Neutrophil (primary cell): Measurements from ENCODE around the gene ZNF587B.
"Not testable (repeated sequence)": the region's sequence is repeated elsewhere in the genome, so short reads cannot be mapped to it uniquely, and the experiment has no call there.

Source experiments
- H3K27ac ChIP-seq: fragments of 200-600 bp; sonication (generic); 2 replicates; pipeline ENCODE4 v1.5.1; 2016; ENCODE audit warnings: mild to moderate bottlenecking, moderate library complexity
- H3K27me3 ChIP-seq: fragments of 200-600 bp; sonication (generic); 2 replicates; pipeline ENCODE4 v1.6.0; 2016; ENCODE audit warnings: mild to moderate bottlenecking
- H3K36me3 ChIP-seq: fragments of 200-600 bp; sonication (generic); 2 replicates; pipeline ENCODE4 v1.5.1; 2017
- H3K4me1 ChIP-seq, 2 experiments: fragments of 200-600 bp in 1 of 2; sonication (generic) in 1 of 2; 1 replicate in 1 of 2; 2 replicates in 1 of 2; pipeline versions ENCODE4 v1.5.1 to v1.6.1; 2013 to 2016; ENCODE audit warnings: low read depth in 1 of 2, low read length in 1 of 2, mild to moderate bottlenecking in 1 of 2, moderate library complexity in 1 of 2; ENCODE audit not compliant: control insufficient read depth in 1 of 2, insufficient read depth in 1 of 2
- H3K4me3 ChIP-seq, 2 experiments: fragments of 200-600 bp in 1 of 2; sonication (generic) in 1 of 2; 1 replicate in 1 of 2; 2 replicates in 1 of 2; pipeline ENCODE4 v1.5.1; 2013 to 2016; ENCODE audit warnings: low read depth in 1 of 2, low read length in 1 of 2, mild to moderate bottlenecking in 1 of 2, moderate library complexity in 1 of 2
- H3K9me3 ChIP-seq: fragments of 200-600 bp; sonication (generic); 2 replicates; pipeline ENCODE4 v1.5.1; 2016
- CTCF ChIP-seq: fragments of 200-600 bp; sonication (generic); IDR thresholded peaks from 2 replicates; pipeline ENCODE4 v1.5.1; 2016; ENCODE audit warnings: antibody characterized with exemption

The ZNF587B gene

GRCh38 chr19:57830071-57830602 is at the start of gene ZNF587B:
TSS of gene ZNF587B (plus strand) at chr19:57830299. CDS start at chr19:57830529, 230 bp downstream.
- peak; percentile 52 for TF ChIP-seq CTCF
- no peaks in the 10 kb centered on the region for H3K4me1 ChIP-seq
- no peak within 1 kb of the TSS for H3K4me3 ChIP-seq
- H3K36me3 ChIP-seq = no peaks in the 10 kb centered on the region
- H3K27me3 ChIP-seq = no peaks in the 10 kb centered on the region
- H3K9me3 ChIP-seq = no peaks in the 10 kb centered on the region
- H3K27ac ChIP-seq = peak within 1 kb of the TSS; percentile 3

- Histone ChIP-seq H3K4me1 (no peaks in the 10 kb centered on the region), H3K27me3 (no peaks in the 10 kb centered on the region), H3K27ac (no peak overlapping the region), H3K4me3 (no peak overlapping the region), H3K9me3 (no peaks in the 10 kb centered on the region), H3K36me3 (peaks cover 16% of the 10 kb centered on the region)
- no peak for TF ChIP-seq CTCF
These were observed 43.8 kb upstream of the ZNF587B start for GRCh38 chr19:57786286-57786685.

GRCh38 chr19:57786906-57787305 is 43.2 kb upstream of the ZNF587B start:
- no peak overlapping the region for H3K4me3 ChIP-seq
- no peaks in the 10 kb centered on the region for H3K4me1 ChIP-seq
- TF ChIP-seq CTCF = no peak
- H3K36me3 ChIP-seq = peaks cover 21% of the 10 kb centered on the region
- no peaks in the 10 kb centered on the region for H3K9me3 ChIP-seq
- H3K27me3 ChIP-seq = no peaks in the 10 kb centered on the region
- no peak overlapping the region for H3K27ac ChIP-seq

- Histone ChIP-seq H3K36me3 (peaks cover 30% of the 10 kb centered on the region), H3K4me1 (no peaks in the 10 kb centered on the region), H3K4me3 (no peak overlapping the region), H3K27me3 (no peaks in the 10 kb centered on the region), H3K27ac (peak overlapping the region; percentile 50), H3K9me3 (no peaks in the 10 kb centered on the region)
- TF ChIP-seq CTCF = no peak
These were observed 41.9 kb upstream of the ZNF587B start for GRCh38 chr19:57788114-57788692.

- TF ChIP-seq CTCF = no peak
- Histone ChIP-seq H3K27me3 (no peaks in the 10 kb centered on the region), H3K9me3 (no peaks in the 10 kb centered on the region), H3K36me3 (peaks cover 30% of the 10 kb centered on the region), H3K4me1 (no peaks in the 10 kb centered on the region), H3K4me3 (no peak overlapping the region), H3K27ac (no peak overlapping the region)
These were observed 40.8 kb upstream of the ZNF587B start for GRCh38 chr19:57789288-57789687.

GRCh38 chr19:57796580-57796979 is 33.5 kb upstream of the ZNF587B start:
- Histone ChIP-seq H3K36me3 (peaks cover 26% of the 10 kb centered on the region), H3K4me1 (peaks cover 46 to 50% of the 10 kb centered on the region in 2 experiments), H3K27ac (peak overlapping the region; percentile 97)
- H3K4me3 ChIP-seq, H3K9me3 ChIP-seq, H3K27me3 ChIP-seq: not testable (repeated sequence)
